RWPE1 (cell line): Measurements from ENCODE around the gene LCE3A.
A peak's percentile ranks its signal among the peaks of the same experiment; 100 is the strongest.

Experiments used
- CTCF ChIA-PET: fragments of 350-600 bp; sonication (Branson Sonifier 250); formaldehyde crosslinking; extraction: SDS; loops from one replicate; lab custom pipeline; 2021; lab: Yijun Ruan, JAX
- POLR2A ChIA-PET: fragments of 400-600 bp; formaldehyde crosslinking; extraction: SDS; loops from one replicate; lab custom pipeline; 2020; ENCODE audit warnings: antibody characterized with exemption; ENCODE audit not compliant: low non-redundant PET; lab: Yijun Ruan, JAX
- DNase-seq: peaks from one replicate; pipeline ENCODE4 v3.0.0; 2012; ENCODE audit warnings: low spot score
- H3K27ac ChIP-seq: fragments of 450-650 bp; 2 replicates; pipeline ENCODE4 v1.5.1; 2017
- CTCF ChIP-seq: fragments of 450-650 bp; conservative IDR thresholded peaks from 2 replicates; pipeline ENCODE4 v1.5.1; 2017; ENCODE audit warnings: low read depth, mild to moderate bottlenecking

The LCE3A gene

GRCh38 chr1:152654110-152654509, 31.2 kb upstream of the LCE3A start:
- ChIA-PET CTCF (interaction anchor here (0.5 to 3.6 kb wide), 29 partner anchors 9 to 1693 kb away, joined by 3 to 17 read pairs (median 4); partner anchors contain the start of genes LCE2A and LCE2D), POLR2A (no interaction called here)

DNA sequence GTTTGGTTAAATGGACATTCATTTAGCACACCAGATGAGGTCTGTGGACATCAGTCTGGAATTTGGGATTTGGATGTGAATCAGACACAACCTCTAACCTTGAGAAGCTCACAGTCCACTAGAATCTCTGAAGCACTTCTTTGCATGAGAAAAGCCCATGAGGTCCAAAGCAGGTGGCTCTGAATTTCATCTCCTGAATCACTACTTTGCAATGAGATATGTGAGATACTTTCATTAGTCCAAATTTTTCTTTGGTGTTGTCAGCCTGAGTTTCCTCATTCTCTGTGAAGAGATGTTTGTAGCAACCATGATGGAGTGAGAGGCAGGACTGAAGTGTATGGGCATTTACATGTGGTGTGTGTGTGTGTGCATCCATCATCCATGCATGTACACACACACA, 23.8 kb upstream of the LCE3A start:
- CTCF ChIA-PET = no interaction called here
- no peak for TF ChIP-seq CTCF
- POLR2A ChIA-PET = no interaction called here
- H3K27ac ChIP-seq = no peak overlapping the region
- DNase-seq = no peak

More at GRCh38 chr1:152654110-152654509, 31.2 kb upstream of the LCE3A start:
- peak; percentile 55 for DNase-seq
- H3K27ac ChIP-seq = no peak overlapping the region
- peak; percentile 82 for TF ChIP-seq CTCF

GRCh38 chr1:152645146-152645545, 22.2 kb upstream of the LCE3A start:
- CTCF ChIA-PET = interaction anchor here (0.5 kb wide), 1 partner anchor 494 kb away, joined by 3 read pairs; no protein-coding TSS in a partner anchor
- H3K27ac ChIP-seq = no peak overlapping the region
- no peak for TF ChIP-seq CTCF
- DNase-seq = no peak
- POLR2A ChIA-PET = no interaction called here

- DNase-seq = no peak
- no peak for TF ChIP-seq CTCF
- CTCF ChIA-PET = interaction anchor here (0.6 kb wide), 1 partner anchor 227 kb away, joined by 3 read pairs; no protein-coding TSS in a partner anchor
- no peak overlapping the region for H3K27ac ChIP-seq
- POLR2A ChIA-PET = no interaction called here
Observed at GRCh38 chr1:152643945-152644344, 21.0 kb upstream of the LCE3A start.

DNA sequence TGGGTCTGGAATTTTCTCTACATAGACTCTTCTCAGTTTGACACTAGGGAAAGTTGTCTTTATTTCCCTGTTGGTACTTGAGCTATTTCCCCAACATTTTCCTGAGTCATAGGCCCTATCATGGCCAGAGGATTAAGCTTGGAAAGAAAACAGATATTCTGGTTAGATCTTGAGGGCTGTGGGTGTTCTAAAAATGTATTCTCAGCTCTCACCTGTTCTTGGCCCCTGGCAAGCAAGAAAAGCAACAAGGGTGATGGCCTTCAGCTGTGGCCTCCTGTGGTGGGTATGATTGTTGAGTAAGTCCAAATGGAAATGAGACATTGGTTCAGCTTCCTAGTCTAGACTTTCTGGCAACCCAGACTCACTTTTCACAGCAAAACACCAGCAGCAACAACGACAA, 17.4 kb upstream of the LCE3A start:
- CTCF ChIA-PET = interaction anchor here (0.6 kb wide), 1 partner anchor 239 kb away, joined by 5 read pairs; no protein-coding TSS in a partner anchor
- POLR2A ChIA-PET = no interaction called here
- H3K27ac ChIP-seq = no peak overlapping the region
- no peak for TF ChIP-seq CTCF
- DNase-seq = no peak

GRCh38 chr1:152630596-152630995, 7.7 kb upstream of the LCE3A start:
- no peak overlapping the region for H3K27ac ChIP-seq
- DNase-seq = no peak
- ChIA-PET CTCF (interaction anchor here (0.6 to 0.9 kb wide), 3 partner anchors 9 to 97 kb away, joined by 4 to 8 read pairs (median 4); no protein-coding TSS in a partner anchor), POLR2A (no interaction called here)
- no peak for TF ChIP-seq CTCF
